HL-60 (cell line): Measurements from ENCODE around the gene P2RX5.

ENCODE experiments used
- CTCF ChIP-seq: IDR thresholded peaks from one replicate; pipeline ENCODE4 v1.5.1; 2011; ENCODE audit warnings: low read length, control low read depth, inconsistent platforms; ENCODE audit not compliant: insufficient read depth
- POLR2AphosphoS5 ChIP-seq: IDR thresholded peaks from 2 replicates; pipeline ENCODE4 v1.6.1; 2012; ENCODE audit warnings: low read depth
- SPI1 ChIP-seq: IDR thresholded peaks from 2 replicates; pipeline ENCODE4 v1.6.1; 2012; ENCODE audit warnings: low read depth, mild to moderate bottlenecking, borderline replicate concordance
- TF ChIP-seq, protein P1 (sequence below): IDR thresholded peaks from 2 replicates; pipeline ENCODE4 v1.6.1; 2012; ENCODE audit warnings: low read depth; ENCODE audit not compliant: insufficient replicate concordance

GRCh38 chr17:3710951-3711383 is 15.0 kb upstream of the P2RX5 start:
- TF ChIP-seq CTCF (no peak), POLR2AphosphoS5 (no peak), SPI1 (no peak)
- TF ChIP-seq, protein P1, sequence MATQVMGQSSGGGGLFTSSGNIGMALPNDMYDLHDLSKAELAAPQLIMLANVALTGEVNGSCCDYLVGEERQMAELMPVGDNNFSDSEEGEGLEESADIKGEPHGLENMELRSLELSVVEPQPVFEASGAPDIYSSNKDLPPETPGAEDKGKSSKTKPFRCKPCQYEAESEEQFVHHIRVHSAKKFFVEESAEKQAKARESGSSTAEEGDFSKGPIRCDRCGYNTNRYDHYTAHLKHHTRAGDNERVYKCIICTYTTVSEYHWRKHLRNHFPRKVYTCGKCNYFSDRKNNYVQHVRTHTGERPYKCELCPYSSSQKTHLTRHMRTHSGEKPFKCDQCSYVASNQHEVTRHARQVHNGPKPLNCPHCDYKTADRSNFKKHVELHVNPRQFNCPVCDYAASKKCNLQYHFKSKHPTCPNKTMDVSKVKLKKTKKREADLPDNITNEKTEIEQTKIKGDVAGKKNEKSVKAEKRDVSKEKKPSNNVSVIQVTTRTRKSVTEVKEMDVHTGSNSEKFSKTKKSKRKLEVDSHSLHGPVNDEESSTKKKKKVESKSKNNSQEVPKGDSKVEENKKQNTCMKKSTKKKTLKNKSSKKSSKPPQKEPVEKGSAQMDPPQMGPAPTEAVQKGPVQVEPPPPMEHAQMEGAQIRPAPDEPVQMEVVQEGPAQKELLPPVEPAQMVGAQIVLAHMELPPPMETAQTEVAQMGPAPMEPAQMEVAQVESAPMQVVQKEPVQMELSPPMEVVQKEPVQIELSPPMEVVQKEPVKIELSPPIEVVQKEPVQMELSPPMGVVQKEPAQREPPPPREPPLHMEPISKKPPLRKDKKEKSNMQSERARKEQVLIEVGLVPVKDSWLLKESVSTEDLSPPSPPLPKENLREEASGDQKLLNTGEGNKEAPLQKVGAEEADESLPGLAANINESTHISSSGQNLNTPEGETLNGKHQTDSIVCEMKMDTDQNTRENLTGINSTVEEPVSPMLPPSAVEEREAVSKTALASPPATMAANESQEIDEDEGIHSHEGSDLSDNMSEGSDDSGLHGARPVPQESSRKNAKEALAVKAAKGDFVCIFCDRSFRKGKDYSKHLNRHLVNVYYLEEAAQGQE: no peak
